Liver (tissue), 9 donors: ENCODE results near the gene CRB2. TPM values are rescaled to one million over a fixed set of nuclear protein-coding genes. Genes with fewer than 3 reads are reported as not detected.

Experiments used
- DNase-seq: peaks from one replicate; pipeline ENCODE4 v3.0.0-alpha.2; 2017; ENCODE audit warnings: low spot score
- H3K27ac ChIP-seq, 2 donors: one replicate each; pipeline ENCODE4 v1.7.0; 2013; ENCODE audit warnings: inconsistent platforms in 2 of 2, low read length in 2 of 2, control low read depth in 1 of 2, low read depth in 1 of 2, mild to moderate bottlenecking in 1 of 2
- H3K27me3 ChIP-seq, 4 donors: one replicate each; pipeline versions ENCODE4 v1.6.1 to v1.7.0; 2013; ENCODE audit warnings: low read length in 3 of 4, inconsistent platforms in 1 of 4, mild to moderate bottlenecking in 1 of 4, moderate library complexity in 1 of 4; ENCODE audit not compliant: control insufficient read depth in 4 of 4, insufficient read depth in 4 of 4
- H3K36me3 ChIP-seq, 4 donors: one replicate each; pipeline versions ENCODE4 v1.6.1 to v1.7.0; 2013; ENCODE audit warnings: low read length in 3 of 4, mild to moderate bottlenecking in 3 of 4, low read depth in 1 of 4, moderate library complexity in 1 of 4; ENCODE audit not compliant: control insufficient read depth in 4 of 4, insufficient read depth in 3 of 4
- H3K4me1 ChIP-seq, 4 donors: one replicate each; pipeline versions ENCODE4 v1.6.1 to v1.7.0; 2013; ENCODE audit warnings: low read length in 3 of 4, mild to moderate bottlenecking in 3 of 4, moderate library complexity in 1 of 4; ENCODE audit not compliant: control insufficient read depth in 4 of 4, insufficient read depth in 4 of 4
- H3K4me3 ChIP-seq, 3 donors: one replicate each; pipeline versions ENCODE4 v1.6.1 to v1.7.0; 2013; ENCODE audit warnings: low read length in 3 of 3, control low read depth in 1 of 3, low read depth in 1 of 3, mild to moderate bottlenecking in 1 of 3
- H3K9ac ChIP-seq, 2 donors: one replicate each; pipeline ENCODE4 v1.7.0; 2013; ENCODE audit warnings: low read length in 2 of 2, mild to moderate bottlenecking in 2 of 2, moderate library complexity in 2 of 2, control low read depth in 1 of 2, low read depth in 1 of 2
- H3K9me3 ChIP-seq, 4 donors: one replicate each; pipeline versions ENCODE4 v1.6.1 to v1.7.0; 2013; ENCODE audit warnings: low read length in 3 of 4; ENCODE audit not compliant: control insufficient read depth in 4 of 4
- ATF3 ChIP-seq: IDR thresholded peaks from 2 replicates; pipeline ENCODE4 v1.6.1; 2016; ENCODE audit warnings: antibody characterized with exemption
- CTCF ChIP-seq: fragments of 150-350 bp; IDR thresholded peaks from 2 replicates; pipeline ENCODE4 v1.5.1; 2017; ENCODE audit warnings: improper control_type of control experiment, low read depth, low read length; ENCODE audit not compliant: missing input control
- EGR1 ChIP-seq, 2 donors: IDR thresholded peaks; 2 replicates each; pipeline ENCODE4 v1.6.1; 2016 to 2018; ENCODE audit warnings: antibody characterized with exemption in 2 of 2, low read depth in 2 of 2
- FOXA1 ChIP-seq: IDR thresholded peaks from 2 replicates; pipeline ENCODE4 v1.6.1; 2016; ENCODE audit warnings: antibody characterized with exemption
- FOXA2 ChIP-seq: IDR thresholded peaks from 2 replicates; pipeline ENCODE4 v1.6.1; 2016; ENCODE audit warnings: antibody characterized with exemption
- GABPA ChIP-seq, 2 donors: IDR thresholded peaks in 1 of 2; conservative IDR thresholded peaks in 1 of 2; 2 replicates each; pipeline ENCODE4 v1.6.1; 2016; ENCODE audit warnings: antibody characterized with exemption in 2 of 2, mild to moderate bottlenecking in 1 of 2, moderate library complexity in 1 of 2
- HNF4A ChIP-seq, 2 donors: conservative IDR thresholded peaks; 2 replicates each; pipeline ENCODE4 v1.6.1; 2016; ENCODE audit warnings: antibody characterized with exemption in 2 of 2, mild to moderate bottlenecking in 2 of 2
- HNF4G ChIP-seq: IDR thresholded peaks from 2 replicates; pipeline ENCODE4 v1.6.1; 2016; ENCODE audit warnings: antibody characterized with exemption
- JUND ChIP-seq, 2 donors: IDR thresholded peaks; 2 replicates each; pipeline ENCODE4 v1.6.1; 2016; ENCODE audit warnings: antibody characterized with exemption in 2 of 2
- MAX ChIP-seq: IDR thresholded peaks from 2 replicates; pipeline ENCODE4 v1.6.1; 2016; ENCODE audit warnings: antibody characterized with exemption
- NR2F2 ChIP-seq: IDR thresholded peaks from 2 replicates; pipeline ENCODE4 v1.6.1; 2016; ENCODE audit warnings: antibody characterized with exemption
- RAD21 ChIP-seq, 2 donors: IDR thresholded peaks; 2 replicates each; pipeline ENCODE4 v1.6.1; 2016; ENCODE audit warnings: antibody characterized with exemption in 2 of 2, mild to moderate bottlenecking in 2 of 2
- REST ChIP-seq: IDR thresholded peaks from 2 replicates; pipeline ENCODE4 v1.6.1; 2016; ENCODE audit warnings: antibody characterized with exemption, mild to moderate bottlenecking
- RXRA ChIP-seq, 2 donors: IDR thresholded peaks; 2 replicates each; pipeline ENCODE4 v1.6.1; 2017 to 2018; ENCODE audit warnings: antibody characterized with exemption in 2 of 2, mild to moderate bottlenecking in 1 of 2
- SP1 ChIP-seq: IDR thresholded peaks from 2 replicates; pipeline ENCODE4 v1.6.1; 2018; ENCODE audit warnings: antibody characterized with exemption, mild to moderate bottlenecking
- TAF1 ChIP-seq: conservative IDR thresholded peaks from 2 replicates; pipeline ENCODE4 v1.6.1; 2016; ENCODE audit warnings: antibody characterized with exemption, mild to moderate bottlenecking
- YY1 ChIP-seq: IDR thresholded peaks from 2 replicates; pipeline ENCODE4 v1.6.1; 2016; ENCODE audit warnings: antibody characterized with exemption, mild to moderate bottlenecking
- ZBTB33 ChIP-seq: IDR thresholded peaks from 2 replicates; pipeline ENCODE4 v1.6.1; 2016; ENCODE audit warnings: antibody characterized with exemption
- WGBS: extraction: QIAGEN DNeasy Blood & Tissue Kit; methylation state at CpG from one replicate; pipeline ENCODE4 v1.1.7; 2013; 5-methylcytosine and 5-hydroxymethylcytosine counted together
- polyA plus RNA-seq, 2 donors: library from polyadenylated mRNA; stranded (reverse) in 1 of 2; unstranded in 1 of 2; fragments of 200-250 nt in 1 of 2; fragments of >200 nt in 1 of 2; fragmentation: Nextera tagmentation in 1 of 2; extraction: Ambion mirVana in 1 of 2; gene quantifications; one replicate each; pipeline versions ENCODE4 v1.2.1 to v1.2.3, GENCODE V29; 2013 to 2015
- total RNA-seq, 2 donors: library from RNA; depleted of rRNA; stranded (reverse); fragments of >200 nt; gene quantifications; one replicate each; pipeline ENCODE4 v1.2.3, GENCODE V29; 2014
- donor health status: healthy.
- donor health status: healthy.
- donor health status: healthy.
- donor health status: healthy.
- donor health status: healthy.

Gene CRB2
- total and polyA plus RNA-seq, 4 donors, result 1.7 TPM; not detected in 3

GRCh38 chr9:123377211-123377971 is 21.4 kb downstream of the CRB2 start:
- WGBS, result 70% methylated on average over 21 of the region's 21 CpGs
- Histone ChIP-seq H3K36me3 (peaks cover 0 to 6% (median under 1%) of the 10 kb centered on the region in 4 donors), H3K4me1 (peaks cover 2 to 14% (median 5%) of the 10 kb centered on the region in 4 donors), H3K9me3 (no peaks in the 10 kb centered on the region), H3K9ac (no peak overlapping the region), H3K4me3 (no peak overlapping the region), H3K27me3 (peaks cover 0 to 3% (median 0%) of the 10 kb centered on the region in 4 donors), H3K27ac (no peak overlapping the region)
- DNase-seq, result no peak
- TF ChIP-seq ZBTB33, result no peak
- no peak for TF ChIP-seq RXRA (IDR thresholded peaks at IDR 0.05)

GRCh38 chr9:123378025-123378424 is 22.0 kb downstream of the CRB2 start:
- Histone ChIP-seq H3K36me3 (peaks cover 0 to 6% (median 3%) of the 10 kb centered on the region in 4 donors), H3K27ac (no peak overlapping the region), H3K4me1 (peaks cover 2 to 11% (median 5%) of the 10 kb centered on the region in 4 donors), H3K9me3 (no peaks in the 10 kb centered on the region), H3K4me3 (no peak overlapping the region), H3K9ac (no peak overlapping the region), H3K27me3 (peaks cover 0 to 3% (median 0%) of the 10 kb centered on the region in 4 donors)
- WGBS, result 58% methylated on average over 10 of the region's 10 CpGs
- no peak for DNase-seq
- TF ChIP-seq ATF3 (no peak), TAF1 (no peak), FOXA1 (no peak), GABPA (IDR thresholded peaks at IDR 0.05 in 1 of 2, conservative IDR thresholded peaks at IDR 0.05 in 1 of 2) (no peak), RXRA (IDR thresholded peaks at IDR 0.05) (no peak), FOXA2 (no peak), CTCF (no peak), JUND (IDR thresholded peaks at IDR 0.05) (no peak), REST (no peak), HNF4G (no peak), EGR1 (IDR thresholded peaks at IDR 0.05; ENCODE audit: low read depth in 2 of 2) (no peak), MAX (no peak), RAD21 (IDR thresholded peaks at IDR 0.05) (no peak), YY1 (no peak), HNF4A (conservative IDR thresholded peaks at IDR 0.05) (no peak), ZBTB33 (no peak), NR2F2 (no peak), SP1 (no peak)
